HG02610 (cell line): ENCODE results near the gene TULP4.
"Not testable (repeated sequence)": the region's sequence is repeated elsewhere in the genome, so short reads cannot be mapped to it uniquely, and the experiment has no call there.

Source experiments
- ATAC-seq: cut with Tn5 transposase; IDR thresholded peaks from one replicate; pipeline ENCODE4 v1.9.1; 2021; ENCODE audit warnings: mild to moderate bottlenecking, moderate library complexity; ENCODE audit not compliant: unreplicated experiment

The TULP4 gene

GRCh38 chr6:158387036-158387435 lies 74.8 kb downstream of the TULP4 start:
- no peak for ATAC-seq

- no peak for ATAC-seq
Observed at GRCh38 chr6:158387578-158387977, 75.3 kb downstream of the TULP4 start.

GRCh38 chr6:158388727-158389126 lies 76.5 kb downstream of the TULP4 start:
- no peak for ATAC-seq

GRCh38 chr6:158389193-158389919 lies 77.1 kb downstream of the TULP4 start:
- ATAC-seq = no peak

- no peak for ATAC-seq
Observed at GRCh38 chr6:158391276-158391675, 79.0 kb downstream of the TULP4 start.

- not testable (repeated sequence) for ATAC-seq
Observed at GRCh38 chr6:158391977-158392376, 79.7 kb downstream of the TULP4 start.

- ATAC-seq = no peak
Observed at GRCh38 chr6:158396136-158396535, 83.9 kb downstream of the TULP4 start.

GRCh38 chr6:158397578-158397977 lies 85.3 kb downstream of the TULP4 start:
- no peak for ATAC-seq

- ATAC-seq = no peak
Observed at GRCh38 chr6:158398252-158399024, 86.2 kb downstream of the TULP4 start.

GRCh38 chr6:158399040-158399700 lies 86.9 kb downstream of the TULP4 start:
- ATAC-seq = no peak

- ATAC-seq = no peak
Observed at GRCh38 chr6:158402184-158402583, 89.9 kb downstream of the TULP4 start.

GRCh38 chr6:158405321-158405831 lies 93.1 kb downstream of the TULP4 start:
- ATAC-seq = not testable (repeated sequence)

GRCh38 chr6:158405933-158406332 lies 93.7 kb downstream of the TULP4 start:
- no peak for ATAC-seq

- no peak for ATAC-seq
Observed at GRCh38 chr6:158406736-158407135, 94.5 kb downstream of the TULP4 start.

- no peak for ATAC-seq
Observed at GRCh38 chr6:158408013-158408412, 95.7 kb downstream of the TULP4 start.

GRCh38 chr6:158408552-158409130 lies 96.4 kb downstream of the TULP4 start:
- ATAC-seq = no peak

GRCh38 chr6:158409451-158409850 lies 97.2 kb downstream of the TULP4 start:
- ATAC-seq = no peak

- no peak for ATAC-seq
Observed at GRCh38 chr6:158410784-158411183, 98.5 kb downstream of the TULP4 start.

- ATAC-seq = no peak
Observed at GRCh38 chr6:158411998-158412397, 99.7 kb downstream of the TULP4 start.

- ATAC-seq = no peak
Observed at GRCh38 chr6:158413028-158413427, 100.8 kb downstream of the TULP4 start.
